Measurements from ENCODE around the gene FLRT2.

The FLRT2 gene

GRCh38 chr14:85529803-85530574 lies at the start of gene FLRT2:
FLRT2 (plus strand) TSS chr14:85530144; CDS start chr14:85621515, 91,371 bp downstream.
- Histone ChIP-seq H3K36me3 (ENCODE audit: control insufficient read depth, insufficient read depth, low read length) (no peaks in the 10 kb centered on the region), H3K4me1 (ENCODE audit: control insufficient read depth, insufficient read depth, low read length) (peaks cover 6% of the 10 kb centered on the region), H3K27me3 (ENCODE audit: control insufficient read depth, insufficient read depth, low read length) (peaks cover 57% of the 10 kb centered on the region), H3K9me3 (ENCODE audit: control insufficient read depth, insufficient read depth, low read length) (no peaks in the 10 kb centered on the region), H3K9ac (ENCODE audit: low read depth, low read length) (no peak within 1 kb of the TSS), H3K4me3 (ENCODE audit: low read depth, low read length) (peak within 1 kb of the TSS; percentile 75)

DNA sequence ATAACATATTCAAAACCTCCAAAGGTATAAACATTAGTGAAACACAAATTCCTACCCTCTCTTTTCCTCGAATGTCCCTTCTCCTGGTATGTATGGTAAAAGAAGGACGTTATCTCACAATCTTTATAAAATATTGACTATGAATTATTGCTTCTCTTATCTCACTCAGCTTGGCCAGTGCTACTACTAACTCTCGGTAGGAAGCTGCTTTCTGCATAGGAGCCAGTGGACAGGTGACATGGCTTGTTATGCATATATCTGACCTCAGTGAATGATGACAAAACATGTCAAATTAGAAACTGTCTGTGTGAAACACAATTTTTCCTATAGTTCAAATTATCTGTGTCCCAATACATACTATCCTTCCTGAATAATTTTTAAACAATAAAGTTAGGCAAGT lies 48.5 kb upstream of the FLRT2 start:
- Histone ChIP-seq H3K9ac (ENCODE audit: low read depth, low read length) (no peak overlapping the region), H3K27me3 (ENCODE audit: control insufficient read depth, insufficient read depth, low read length) (no peaks in the 10 kb centered on the region), H3K4me3 (ENCODE audit: low read depth, low read length) (no peak overlapping the region), H3K4me1 (ENCODE audit: control insufficient read depth, insufficient read depth, low read length) (no peaks in the 10 kb centered on the region), H3K9me3 (ENCODE audit: control insufficient read depth, insufficient read depth, low read length) (no peaks in the 10 kb centered on the region), H3K36me3 (ENCODE audit: control insufficient read depth, insufficient read depth, low read length) (no peaks in the 10 kb centered on the region)

DNA sequence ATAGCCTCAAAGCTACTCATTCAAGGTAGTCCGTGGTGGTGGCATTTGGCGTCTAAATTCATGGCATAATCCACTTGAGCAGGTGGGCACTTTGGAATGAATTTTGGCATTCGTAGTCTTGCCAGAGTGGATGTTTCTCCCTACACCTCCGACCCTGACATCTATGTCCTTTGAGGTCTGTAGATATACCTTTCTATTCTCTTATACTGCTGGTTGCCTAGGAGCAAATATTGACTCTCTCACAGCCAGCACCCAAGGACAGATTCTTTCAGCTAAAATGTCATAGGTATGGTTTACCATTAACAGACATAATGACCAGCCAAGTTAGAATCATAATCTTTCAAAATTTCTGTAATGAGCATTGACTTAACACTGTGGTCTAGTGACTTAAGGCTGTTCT lies 47.4 kb upstream of the FLRT2 start:
- Histone ChIP-seq H3K4me1 (ENCODE audit: control insufficient read depth, insufficient read depth, low read length) (no peaks in the 10 kb centered on the region), H3K9me3 (ENCODE audit: control insufficient read depth, insufficient read depth, low read length) (no peaks in the 10 kb centered on the region), H3K27me3 (ENCODE audit: control insufficient read depth, insufficient read depth, low read length) (no peaks in the 10 kb centered on the region), H3K4me3 (ENCODE audit: low read depth, low read length) (no peak overlapping the region), H3K36me3 (ENCODE audit: control insufficient read depth, insufficient read depth, low read length) (no peaks in the 10 kb centered on the region), H3K9ac (ENCODE audit: low read depth, low read length) (no peak overlapping the region)

DNA sequence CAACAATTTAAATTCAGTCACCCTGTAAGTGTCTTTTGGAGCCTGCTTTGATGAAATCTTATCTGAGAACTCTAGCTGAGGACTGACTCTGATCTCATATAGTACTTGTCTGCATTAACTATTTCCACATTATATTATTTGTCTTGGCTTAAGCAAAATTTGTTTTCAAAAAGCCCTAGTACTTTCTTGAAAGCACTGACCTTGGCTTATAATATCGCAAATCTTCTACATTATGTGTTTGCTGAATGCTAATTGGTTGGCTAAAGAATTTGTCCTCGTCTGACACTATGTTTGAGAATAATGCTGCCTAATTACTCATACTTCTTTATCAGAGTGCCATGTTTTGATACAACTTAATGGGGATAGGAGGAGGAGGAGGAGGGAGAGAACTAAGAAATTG lies 46.9 kb upstream of the FLRT2 start:
- Histone ChIP-seq H3K27me3 (ENCODE audit: control insufficient read depth, insufficient read depth, low read length) (no peaks in the 10 kb centered on the region), H3K36me3 (ENCODE audit: control insufficient read depth, insufficient read depth, low read length) (no peaks in the 10 kb centered on the region), H3K4me1 (ENCODE audit: control insufficient read depth, insufficient read depth, low read length) (no peaks in the 10 kb centered on the region), H3K9me3 (ENCODE audit: control insufficient read depth, insufficient read depth, low read length) (no peaks in the 10 kb centered on the region), H3K9ac (ENCODE audit: low read depth, low read length) (no peak overlapping the region), H3K4me3 (ENCODE audit: low read depth, low read length) (no peak overlapping the region)

- no peaks in the 10 kb centered on the region for H3K9me3 ChIP-seq (ENCODE audit: control insufficient read depth, insufficient read depth, low read length)
- H3K36me3 ChIP-seq (ENCODE audit: control insufficient read depth, insufficient read depth, low read length): no peaks in the 10 kb centered on the region
- H3K4me1 ChIP-seq (ENCODE audit: control insufficient read depth, insufficient read depth, low read length): no peaks in the 10 kb centered on the region
- no peak overlapping the region for H3K9ac ChIP-seq (ENCODE audit: low read depth, low read length)
- H3K4me3 ChIP-seq (ENCODE audit: low read depth, low read length): no peak overlapping the region
- no peaks in the 10 kb centered on the region for H3K27me3 ChIP-seq (ENCODE audit: control insufficient read depth, insufficient read depth, low read length)
These were observed 46.3 kb upstream of the FLRT2 start for GRCh38 chr14:85483652-85484051.

DNA sequence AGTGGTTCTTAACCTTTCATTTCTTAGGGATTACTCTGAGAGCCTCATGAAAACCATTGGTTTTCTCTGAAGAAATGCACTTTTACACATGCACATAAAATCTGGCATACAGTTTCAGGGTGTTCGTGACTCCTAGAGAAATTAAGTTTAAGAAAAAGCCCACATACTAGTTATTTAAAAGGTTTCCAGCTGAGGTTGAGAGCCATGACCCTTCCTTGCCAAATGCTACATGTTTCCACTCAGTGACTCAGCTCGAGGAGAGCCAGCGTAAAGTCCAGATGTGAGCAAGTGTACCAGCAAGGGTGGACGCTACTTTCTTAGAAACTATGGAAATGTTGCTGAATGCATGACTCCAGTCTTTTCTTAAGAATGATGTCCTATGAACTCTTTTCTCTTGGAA lies 42.7 kb upstream of the FLRT2 start:
- Histone ChIP-seq H3K9me3 (ENCODE audit: control insufficient read depth, insufficient read depth, low read length) (no peaks in the 10 kb centered on the region), H3K4me1 (ENCODE audit: control insufficient read depth, insufficient read depth, low read length) (no peaks in the 10 kb centered on the region), H3K36me3 (ENCODE audit: control insufficient read depth, insufficient read depth, low read length) (no peaks in the 10 kb centered on the region), H3K9ac (ENCODE audit: low read depth, low read length) (no peak overlapping the region), H3K27me3 (ENCODE audit: control insufficient read depth, insufficient read depth, low read length) (no peaks in the 10 kb centered on the region), H3K4me3 (ENCODE audit: low read depth, low read length) (no peak overlapping the region)

DNA sequence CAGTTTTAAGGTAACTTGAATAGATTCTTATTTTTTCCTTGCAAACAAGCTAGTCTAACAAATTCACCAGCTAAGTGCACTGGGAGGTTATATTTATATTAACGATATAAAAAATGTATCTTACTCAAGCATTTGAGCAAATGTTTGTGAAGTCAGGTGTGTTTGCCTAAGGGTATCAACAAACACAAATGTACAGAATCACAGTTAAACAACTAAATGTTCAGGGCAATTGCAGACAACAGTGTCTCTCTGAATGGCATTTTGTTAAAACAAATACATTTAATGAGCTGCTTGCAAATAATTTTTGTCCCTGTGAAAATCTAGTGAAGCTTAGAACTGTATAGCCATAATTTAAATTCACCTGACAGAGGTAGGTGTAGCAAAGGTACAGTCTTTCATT lies 28.2 kb upstream of the FLRT2 start:
- Histone ChIP-seq H3K4me1 (ENCODE audit: control insufficient read depth, insufficient read depth, low read length) (no peaks in the 10 kb centered on the region), H3K36me3 (ENCODE audit: control insufficient read depth, insufficient read depth, low read length) (no peaks in the 10 kb centered on the region), H3K9me3 (ENCODE audit: control insufficient read depth, insufficient read depth, low read length) (no peaks in the 10 kb centered on the region), H3K9ac (ENCODE audit: low read depth, low read length) (no peak overlapping the region), H3K27me3 (ENCODE audit: control insufficient read depth, insufficient read depth, low read length) (no peaks in the 10 kb centered on the region), H3K4me3 (ENCODE audit: low read depth, low read length) (no peak overlapping the region)

DNA sequence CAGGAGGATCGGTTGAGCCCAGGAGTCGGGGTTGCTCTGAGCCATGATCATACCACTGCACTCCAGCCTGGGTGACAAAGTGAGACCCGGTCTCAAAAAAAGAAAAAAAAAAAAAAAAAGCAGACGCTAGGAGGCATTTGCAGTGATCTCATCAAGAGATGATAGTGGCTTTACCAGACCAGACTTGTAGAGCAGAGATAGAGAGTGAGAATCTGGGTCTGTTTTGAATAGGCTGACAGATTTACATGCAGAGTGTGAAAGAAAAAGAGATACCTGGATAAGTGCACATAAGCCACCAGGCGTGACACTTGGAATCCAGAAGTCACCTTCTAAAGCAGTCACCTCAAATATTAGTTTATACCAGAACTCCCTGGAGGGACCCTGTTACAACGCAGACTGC lies 21.1 kb upstream of the FLRT2 start:
- Histone ChIP-seq H3K9ac (ENCODE audit: low read depth, low read length) (no peak overlapping the region), H3K27me3 (ENCODE audit: control insufficient read depth, insufficient read depth, low read length) (no peaks in the 10 kb centered on the region), H3K9me3 (ENCODE audit: control insufficient read depth, insufficient read depth, low read length) (no peaks in the 10 kb centered on the region), H3K36me3 (ENCODE audit: control insufficient read depth, insufficient read depth, low read length) (no peaks in the 10 kb centered on the region), H3K4me3 (ENCODE audit: low read depth, low read length) (no peak overlapping the region), H3K4me1 (ENCODE audit: control insufficient read depth, insufficient read depth, low read length) (no peaks in the 10 kb centered on the region)

DNA sequence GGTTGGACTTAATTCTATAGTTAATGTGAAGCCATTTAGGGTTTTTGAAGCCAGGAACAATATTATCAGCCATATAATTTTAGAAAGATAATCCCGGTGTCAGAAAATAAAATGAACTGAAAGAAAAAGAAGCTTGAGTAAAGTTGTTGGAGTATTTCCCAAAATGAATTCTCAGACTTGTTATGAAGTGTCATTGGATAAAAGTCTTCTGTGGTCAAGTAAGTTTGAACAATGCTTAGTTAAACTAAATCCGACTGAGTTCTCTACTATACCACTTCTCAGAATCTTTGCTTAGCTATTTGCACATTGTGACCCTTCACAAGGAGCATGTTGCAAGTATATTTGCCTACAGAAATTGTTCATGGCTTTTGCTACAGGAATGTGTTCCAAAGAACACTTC lies 17.5 kb upstream of the FLRT2 start:
- Histone ChIP-seq H3K9ac (ENCODE audit: low read depth, low read length) (no peak overlapping the region), H3K4me3 (ENCODE audit: low read depth, low read length) (no peak overlapping the region), H3K9me3 (ENCODE audit: control insufficient read depth, insufficient read depth, low read length) (no peaks in the 10 kb centered on the region), H3K27me3 (ENCODE audit: control insufficient read depth, insufficient read depth, low read length) (no peaks in the 10 kb centered on the region), H3K4me1 (ENCODE audit: control insufficient read depth, insufficient read depth, low read length) (no peaks in the 10 kb centered on the region), H3K36me3 (ENCODE audit: control insufficient read depth, insufficient read depth, low read length) (no peaks in the 10 kb centered on the region)

DNA sequence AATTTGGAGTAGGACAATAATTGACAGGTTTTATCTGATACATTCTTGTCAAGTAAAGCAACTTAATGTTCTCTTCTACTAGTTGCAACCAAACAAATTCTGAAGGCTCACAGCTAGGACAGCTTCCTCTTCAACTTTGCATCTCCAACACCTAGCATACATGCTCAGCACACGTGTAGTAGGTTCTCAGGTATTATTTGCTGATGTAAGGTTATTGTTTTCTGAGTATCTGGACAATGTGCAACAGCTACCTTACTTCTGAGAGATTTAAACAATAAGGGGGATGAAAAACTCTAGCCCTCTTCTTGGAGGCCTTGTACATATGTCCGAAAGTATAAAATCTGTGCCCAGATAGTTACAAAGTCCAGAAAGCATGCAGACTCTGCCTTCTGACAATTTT lies 15.5 kb upstream of the FLRT2 start:
- no peaks in the 10 kb centered on the region for H3K4me1 ChIP-seq (ENCODE audit: control insufficient read depth, insufficient read depth, low read length)
- H3K27me3 ChIP-seq (ENCODE audit: control insufficient read depth, insufficient read depth, low read length): no peaks in the 10 kb centered on the region
- H3K9ac ChIP-seq (ENCODE audit: low read depth, low read length): no peak overlapping the region
- H3K36me3 ChIP-seq (ENCODE audit: control insufficient read depth, insufficient read depth, low read length): no peaks in the 10 kb centered on the region
- H3K4me3 ChIP-seq (ENCODE audit: low read depth, low read length): no peak overlapping the region
- no peaks in the 10 kb centered on the region for H3K9me3 ChIP-seq (ENCODE audit: control insufficient read depth, insufficient read depth, low read length)

DNA sequence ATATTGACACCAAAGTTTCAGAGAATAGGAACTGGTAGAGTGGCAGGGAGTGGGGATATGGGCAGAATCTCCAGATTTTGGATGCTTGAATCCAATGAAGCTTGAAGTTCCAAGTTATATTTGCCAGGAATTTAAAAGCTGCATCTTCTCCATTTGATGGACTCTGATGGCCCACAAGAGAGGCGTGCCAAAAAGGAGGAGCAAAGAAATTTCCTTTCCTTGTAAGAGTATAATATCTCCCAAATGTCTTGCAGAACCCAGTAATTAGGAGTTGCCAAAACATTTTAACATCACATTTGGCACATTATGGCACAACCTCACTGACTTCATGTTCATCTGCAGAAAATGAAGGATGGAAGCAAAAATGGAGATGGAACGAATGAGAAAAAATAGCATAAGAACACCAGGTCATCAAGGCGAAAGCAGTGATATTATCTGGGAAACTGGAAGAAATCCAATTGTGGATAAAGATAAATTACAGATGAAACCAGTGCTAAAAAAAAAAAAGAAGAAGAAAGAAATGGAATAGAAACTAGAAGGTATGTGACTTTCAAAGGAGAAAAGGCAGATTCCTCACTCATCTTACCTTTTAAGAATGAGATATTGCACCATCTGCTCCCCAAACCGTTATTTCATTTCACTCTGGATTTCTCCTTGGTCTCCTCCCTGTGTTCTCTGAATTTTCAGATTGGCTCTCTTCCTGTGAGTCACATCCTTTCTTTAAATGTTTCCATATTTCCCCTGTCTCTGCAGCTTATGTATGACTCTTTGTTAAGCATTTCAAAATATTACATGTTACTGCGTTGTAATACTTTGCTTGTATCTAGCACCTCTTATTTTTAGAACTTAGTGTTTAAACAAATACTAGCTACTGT lies 13.5 kb upstream of the FLRT2 start:
- no peaks in the 10 kb centered on the region for H3K4me1 ChIP-seq (ENCODE audit: control insufficient read depth, insufficient read depth, low read length)
- H3K9ac ChIP-seq (ENCODE audit: low read depth, low read length): no peak overlapping the region
- no peaks in the 10 kb centered on the region for H3K36me3 ChIP-seq (ENCODE audit: control insufficient read depth, insufficient read depth, low read length)
- no peaks in the 10 kb centered on the region for H3K9me3 ChIP-seq (ENCODE audit: control insufficient read depth, insufficient read depth, low read length)
- H3K4me3 ChIP-seq (ENCODE audit: low read depth, low read length): no peak overlapping the region
- H3K27me3 ChIP-seq (ENCODE audit: control insufficient read depth, insufficient read depth, low read length): no peaks in the 10 kb centered on the region

All from iPS-15b (cell line).